GM20000 (cell line): ENCODE data around the gene IGIP.
"Not testable (repeated sequence)": the region's sequence is repeated elsewhere in the genome, so short reads cannot be mapped to it uniquely, and the experiment has no call there.

Experiments
- DNase-seq: peaks from one replicate; pipeline ENCODE4 v3.0.0; 2012; ENCODE audit warnings: low spot score
- TF ChIP-seq, protein P1 (sequence below): IDR thresholded peaks from 2 replicates; pipeline ENCODE4 v1.5.1; 2012; ENCODE audit warnings: mild to moderate bottlenecking, control low read depth; ENCODE audit errors: extremely low read depth, missing control alignments

IGIP gene

DNA sequence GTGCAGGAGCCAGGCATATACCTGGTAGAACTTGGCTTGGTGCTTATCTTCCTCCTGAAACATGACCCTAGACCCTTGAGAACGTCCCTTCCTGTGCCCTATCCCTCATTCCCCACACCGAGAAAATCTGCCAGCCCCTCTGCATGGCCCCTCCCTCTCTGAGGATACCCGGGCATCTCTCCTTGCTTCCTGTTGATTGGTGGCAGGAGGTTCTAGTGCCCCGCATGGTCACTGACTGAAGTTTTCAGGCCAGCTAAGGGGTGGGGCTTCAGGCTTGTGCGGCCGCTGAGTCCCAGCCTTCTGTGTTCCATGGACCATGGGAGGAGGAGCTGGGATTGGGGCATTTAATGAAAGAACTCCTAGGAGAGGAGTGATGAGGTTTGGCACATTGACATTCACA lies 22.8 kb downstream of the IGIP start:
- DNase-seq = no peak
- TF ChIP-seq, protein P1, sequence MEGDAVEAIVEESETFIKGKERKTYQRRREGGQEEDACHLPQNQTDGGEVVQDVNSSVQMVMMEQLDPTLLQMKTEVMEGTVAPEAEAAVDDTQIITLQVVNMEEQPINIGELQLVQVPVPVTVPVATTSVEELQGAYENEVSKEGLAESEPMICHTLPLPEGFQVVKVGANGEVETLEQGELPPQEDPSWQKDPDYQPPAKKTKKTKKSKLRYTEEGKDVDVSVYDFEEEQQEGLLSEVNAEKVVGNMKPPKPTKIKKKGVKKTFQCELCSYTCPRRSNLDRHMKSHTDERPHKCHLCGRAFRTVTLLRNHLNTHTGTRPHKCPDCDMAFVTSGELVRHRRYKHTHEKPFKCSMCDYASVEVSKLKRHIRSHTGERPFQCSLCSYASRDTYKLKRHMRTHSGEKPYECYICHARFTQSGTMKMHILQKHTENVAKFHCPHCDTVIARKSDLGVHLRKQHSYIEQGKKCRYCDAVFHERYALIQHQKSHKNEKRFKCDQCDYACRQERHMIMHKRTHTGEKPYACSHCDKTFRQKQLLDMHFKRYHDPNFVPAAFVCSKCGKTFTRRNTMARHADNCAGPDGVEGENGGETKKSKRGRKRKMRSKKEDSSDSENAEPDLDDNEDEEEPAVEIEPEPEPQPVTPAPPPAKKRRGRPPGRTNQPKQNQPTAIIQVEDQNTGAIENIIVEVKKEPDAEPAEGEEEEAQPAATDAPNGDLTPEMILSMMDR = no peak

DNA sequence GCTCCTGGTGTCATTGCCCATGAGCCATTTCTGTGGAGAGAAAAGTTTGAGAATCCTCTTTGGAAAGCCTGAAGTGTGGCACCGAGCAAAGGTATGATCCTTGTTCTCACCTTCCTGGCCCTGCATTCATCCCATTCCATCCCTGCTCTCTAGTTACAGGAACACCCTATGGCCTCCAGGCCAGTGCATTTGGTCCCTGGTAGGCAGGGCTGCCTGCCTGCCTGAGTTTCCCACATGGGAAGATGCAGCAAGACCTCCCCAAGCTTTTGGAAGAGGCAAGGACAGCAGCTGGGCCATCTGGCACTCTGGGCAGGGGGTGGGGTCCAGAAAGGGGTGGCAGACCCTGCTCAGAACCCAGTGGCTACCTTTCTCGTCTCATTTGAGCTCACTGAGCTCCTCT lies 24.5 kb downstream of the IGIP start:
- TF ChIP-seq, protein P1 = no peak

DNA sequence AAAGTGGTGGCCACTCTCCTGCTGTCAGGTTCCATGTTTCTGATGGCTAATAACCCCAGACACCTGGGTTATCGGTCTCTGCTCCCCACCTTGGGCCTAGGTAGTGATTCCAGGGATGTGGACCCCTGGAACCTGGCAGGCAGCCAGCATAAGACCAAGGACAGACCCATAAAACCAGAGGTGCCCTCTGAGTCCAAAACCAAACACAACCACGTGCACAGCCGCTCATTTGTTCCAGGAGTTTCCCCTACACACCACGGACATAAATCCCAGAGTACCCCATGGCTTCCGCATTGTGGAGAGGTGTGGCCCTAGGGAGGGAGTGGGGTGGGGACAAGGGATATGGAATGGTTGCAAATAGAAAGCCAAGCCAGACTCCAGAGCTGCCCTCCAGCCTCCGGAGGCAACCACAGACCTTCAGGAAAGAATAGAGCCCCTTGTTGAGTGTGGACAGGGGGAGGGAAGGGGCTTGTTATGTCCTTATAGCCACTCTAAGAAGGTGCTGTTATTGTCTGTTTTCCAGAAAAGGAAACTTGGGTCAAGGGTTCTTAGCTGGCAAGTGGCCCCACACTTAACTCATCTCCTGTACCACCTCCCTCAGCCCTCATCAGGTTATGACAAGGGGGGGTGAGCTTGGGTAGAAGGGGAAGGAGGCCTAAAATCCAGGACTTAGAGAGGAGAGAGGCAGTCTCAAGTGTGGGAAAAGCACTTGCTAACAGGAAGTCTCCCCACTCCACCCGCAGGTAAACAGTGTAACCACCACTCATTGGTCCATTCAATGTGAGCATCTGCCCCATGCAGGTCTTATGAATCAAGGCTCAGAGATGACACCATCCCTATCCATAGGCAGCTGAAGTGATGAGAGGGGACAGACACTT lies 25.6 kb downstream of the IGIP start:
- TF ChIP-seq, protein P1 = no peak
- no peak for DNase-seq

More for the DNA sequence above, 24.5 kb downstream of the IGIP start:
- DNase-seq = no peak

DNA sequence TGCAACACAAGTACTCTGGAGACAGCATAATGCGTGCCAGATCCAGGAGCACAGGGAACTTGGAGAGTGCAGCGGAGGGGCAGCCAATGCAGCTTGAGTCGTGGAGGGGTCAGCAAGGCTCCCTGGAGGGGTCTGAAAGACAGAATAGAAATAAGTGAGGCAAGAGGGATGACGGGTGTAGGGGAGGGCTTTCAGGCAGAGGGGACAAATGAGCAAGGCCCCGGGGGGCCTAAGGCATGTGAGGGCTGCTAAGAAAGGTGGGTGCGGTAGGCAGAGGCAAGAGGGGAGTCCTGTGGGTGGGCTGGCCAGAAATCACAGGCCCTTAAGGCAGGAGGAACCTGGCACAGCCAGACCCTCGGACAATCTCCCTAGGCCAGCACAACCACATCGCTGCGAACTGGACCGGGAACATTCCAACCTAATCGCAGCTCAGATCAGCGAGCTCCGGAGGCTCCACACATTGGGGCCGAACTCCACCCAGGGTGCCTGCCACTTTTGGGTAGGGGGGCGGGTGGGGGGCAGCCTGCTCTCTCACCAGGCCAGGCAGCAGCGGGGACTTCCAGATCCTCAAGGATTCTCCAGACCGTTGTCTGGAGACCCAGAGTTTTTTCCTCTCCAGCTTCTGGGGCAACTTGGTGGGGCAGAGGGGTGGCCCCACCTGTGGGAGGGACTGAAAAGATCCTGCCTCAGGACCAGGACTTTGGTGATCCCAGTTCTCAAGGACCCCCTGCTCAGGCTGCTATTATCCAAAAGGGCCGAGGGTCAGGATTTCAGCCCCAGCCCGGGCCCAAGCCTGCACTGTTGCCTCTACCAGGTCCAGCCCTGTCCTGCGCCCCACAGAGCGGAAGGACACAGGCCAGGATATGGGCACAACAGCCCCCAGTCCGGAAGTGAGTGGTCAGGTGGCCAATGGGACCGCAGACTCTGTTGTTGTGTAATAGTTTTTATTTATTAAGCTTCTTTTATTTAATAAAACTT lies 26.6 kb downstream of the IGIP start:
- DNase-seq = no peak
- TF ChIP-seq, protein P1 = no peak

DNA sequence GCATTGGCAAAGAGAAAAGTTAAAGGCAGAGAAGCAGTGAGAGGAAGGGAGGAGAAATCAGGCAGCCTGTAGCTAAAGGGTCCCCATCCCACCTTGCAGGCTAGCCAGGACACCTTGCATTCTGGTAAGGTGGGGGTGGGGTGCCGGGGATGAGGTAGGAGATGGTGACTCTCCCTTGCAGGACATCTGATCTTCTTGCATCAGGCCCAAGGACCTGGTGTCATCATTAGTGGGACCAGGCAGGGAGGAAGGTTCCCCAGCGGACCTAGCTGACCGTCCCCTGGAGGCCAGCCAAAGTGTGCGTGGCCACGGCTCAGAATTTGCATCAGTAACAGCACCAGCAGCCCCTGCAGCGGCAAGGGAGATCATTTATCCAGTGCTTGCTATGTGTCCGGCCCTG lies 27.5 kb downstream of the IGIP start:
- DNase-seq = no peak
- TF ChIP-seq, protein P1 = no peak

DNA sequence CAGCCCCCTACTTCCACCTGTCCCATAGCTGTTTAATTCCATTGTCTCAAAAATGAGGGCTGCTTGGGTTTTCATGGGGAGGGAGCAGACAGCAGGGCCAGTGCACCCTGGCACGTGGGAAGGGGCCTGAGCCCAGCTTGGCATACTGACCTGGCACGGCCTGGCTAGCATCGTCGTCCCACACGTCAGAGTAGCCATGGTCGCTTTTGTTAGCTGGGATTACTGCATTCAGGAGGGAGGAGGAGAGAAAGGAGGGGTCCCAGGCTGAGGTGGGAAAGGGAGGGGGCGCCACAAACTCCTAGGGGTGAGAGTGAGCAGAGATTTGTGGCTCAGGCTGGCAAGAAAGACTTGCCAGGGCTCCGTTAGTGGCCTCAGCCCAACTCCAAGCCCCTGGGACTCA lies 28.2 kb downstream of the IGIP start:
- TF ChIP-seq, protein P1 = no peak
- DNase-seq = no peak

DNA sequence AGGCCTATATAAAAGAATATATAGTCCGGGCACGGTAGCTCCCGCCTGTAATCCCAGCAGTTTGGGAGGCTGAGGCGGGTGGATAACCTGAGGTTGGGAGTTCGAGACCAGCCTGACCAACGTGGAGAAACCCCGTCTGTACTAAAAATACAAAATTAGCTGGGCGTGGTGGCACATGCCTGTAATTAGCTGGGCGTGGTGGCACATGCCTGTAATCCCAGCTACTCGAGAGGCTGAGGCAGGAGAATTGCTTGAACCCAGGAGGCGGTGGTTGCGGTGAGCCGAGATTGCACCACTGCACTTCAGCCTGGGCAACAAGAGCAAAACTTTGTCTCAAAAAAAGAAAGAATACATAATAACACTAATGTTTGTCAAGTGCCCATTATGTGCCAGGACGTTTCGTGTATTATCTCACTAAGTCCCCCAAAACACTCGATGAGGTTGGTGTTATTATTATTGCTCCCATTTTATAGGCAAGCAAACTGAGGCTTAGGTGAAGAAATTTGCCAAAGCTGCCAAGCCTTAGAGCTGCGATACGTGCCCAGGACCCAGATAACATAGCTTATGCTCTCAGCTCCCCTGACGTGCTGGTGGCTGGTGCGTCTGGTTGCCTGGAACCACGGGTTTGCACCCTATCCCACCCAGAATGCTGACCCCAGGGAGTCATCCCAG lies 29.1 kb downstream of the IGIP start:
- not testable (repeated sequence) for DNase-seq
